Right lobe of liver (tissue), 6 donors: ENCODE measurements around the gene LST1. TPM values are rescaled to one million over a fixed set of nuclear protein-coding genes. Genes with fewer than 3 reads are reported as not detected.
A peak's percentile ranks its signal among the peaks of the same experiment; 100 is the strongest.

Source experiments
- ATAC-seq, 4 donors: fragments of 200-7000 bp; cut with Tn5 transposase; one replicate each; pipeline ENCODE4 v1.9.1; 2020; ENCODE audit warnings: mild to moderate bottlenecking in 4 of 4, moderate library complexity in 4 of 4
- DNase-seq, 3 donors: peaks; one replicate each; pipeline ENCODE4 v3.0.0-alpha.2; 2020
- H3K27ac ChIP-seq, 3 donors: fragments of 200-600 bp; one replicate each; pipeline ENCODE4 v1.8.0; 2022
- H3K27me3 ChIP-seq, 2 donors: fragments of 200-600 bp; one replicate each; pipeline ENCODE4 v1.8.0; 2022
- H3K36me3 ChIP-seq, 4 donors: fragments of 200-600 bp; sonication (generic) in 1 of 4; one replicate each; pipeline versions ENCODE4 v1.5.1 to v1.8.0; 2017 to 2022; ENCODE audit warnings: control low read depth in 1 of 4
- H3K4me1 ChIP-seq, 4 donors: fragments of 200-600 bp; sonication (generic) in 1 of 4; one replicate each; pipeline versions ENCODE4 v1.5.1 to v1.8.0; 2017 to 2022; ENCODE audit warnings: control low read depth in 1 of 4
- H3K4me3 ChIP-seq, 3 donors: fragments of 200-600 bp; one replicate each; pipeline ENCODE4 v1.8.0; 2022
- H3K9me3 ChIP-seq, 4 donors: fragments of 200-600 bp; sonication (generic) in 1 of 4; one replicate each; pipeline versions ENCODE4 v1.5.1 to v1.8.0; 2017 to 2022; ENCODE audit warnings: control low read depth in 1 of 4
- CTCF ChIP-seq, 4 donors: fragments of 200-600 bp in 3 of 4; fragments of 450-650 bp in 1 of 4; IDR thresholded peaks; one replicate each; pipeline versions ENCODE4 v1.5.1 to v1.8.0; 2016 to 2022; ENCODE audit warnings: antibody characterized with exemption in 4 of 4, mild to moderate bottlenecking in 2 of 4
- POLR2A ChIP-seq: fragments of 450-650 bp; IDR thresholded peaks from one replicate; pipeline ENCODE4 v1.6.1; 2017; ENCODE audit warnings: antibody characterized with exemption, mild to moderate bottlenecking
- WGBS: methylation state at CpG from one replicate; pipeline ENCODE4 v1.1.6; 2018; ENCODE audit warnings: low coverage, low lambda C conversion rate; ENCODE audit not compliant: insufficient coverage; ENCODE audit errors: missing lambda C conversion rate; 5-methylcytosine and 5-hydroxymethylcytosine counted together
- intact Hi-C, 2 donors: fragments of 100-400 bp; cut with DNase I; formaldehyde crosslinking; loops; one replicate each; pipeline versions ENCODE4 v1.11.2 to v1.14.1; 2022
- total RNA-seq, 6 experiments: library from RNA; depleted of rRNA in 2 of 6; stranded (reverse); fragments of >200 nt in 2 of 6; fragmentation: NEBNext Ultra II Directional in 3 of 6; extraction: Animal tissue kit (Norgen Biotek cat#: 25700) in 3 of 6; gene quantifications; one replicate each; pipeline versions ENCODE4 v1.1.0 to v1.2.4, GENCODE V29; 2016 to 2023
- donor health status: DM: no; HTN: yes; CAD: no.
- donor health status: DM: no; HTN: no; CAD: no.
- donor health status: DM: no; HTN: no; CAD: no.
- donor health status: DM: no; HTN: yes; CAD: no.
- donor health status: DM: no; HTN: yes; CAD: no.

LST1 gene
- total RNA-seq, 6 experiments from 2014 or later: 1.5 to 21.5 (median 6.7) TPM

GRCh38 chr6:31546339-31546957 is 39.6 kb upstream of the LST1 start, which contains the start of gene ATP6V1G2:
Gene ATP6V1G2 (minus strand): TSS chr6:31546608. CDS start chr6:31546559, 49 bp downstream.
- Histone ChIP-seq H3K9me3 (no peaks in the 10 kb centered on the region), H3K36me3 (peaks cover 0 to 21% (median 2%) of the 10 kb centered on the region in 4 donors), H3K4me3 (peak within 1 kb of the TSS; percentile 32 to 61 (median 58)), H3K27ac (peak within 1 kb of the TSS; percentile 52 to 71 (median 68)), H3K27me3 (no peaks in the 10 kb centered on the region), H3K4me1 (peaks cover 0 to 16% (median 7%) of the 10 kb centered on the region in 4 donors)
- intact Hi-C loops: loop anchor here in 1 of 2 donors (5.0 kb wide), 1 partner anchor 56 kb away; no protein-coding TSS in a partner anchor
- ATAC-seq (peak; percentile 75 to 84 (median 77)), DNase-seq (peak; percentile 89 to 92 (median 91))
- TF ChIP-seq CTCF (IDR thresholded peaks at IDR 0.05): peak; percentile 91 to 98 (median 94)
- TF ChIP-seq POLR2A: no peak
- 9% methylated on average over 11 of the region's 11 CpGs for WGBS

GRCh38 chr6:31546958-31547726 is 38.9 kb upstream of the LST1 start, which contains the start of gene NFKBIL1:
Gene NFKBIL1 (plus strand): TSS chr6:31547608. CDS start chr6:31547695, 87 bp downstream.
- intact Hi-C loops: loop anchor here in 1 of 2 donors (5.0 kb wide), 1 partner anchor 55 kb away; no protein-coding TSS in a partner anchor
- H3K9me3 ChIP-seq: no peaks in the 10 kb centered on the region
- TF ChIP-seq CTCF (IDR thresholded peaks at IDR 0.05) (no peak), POLR2A (peak; percentile 37)
- peak within 1 kb of the TSS; percentile 52 to 71 (median 68) for H3K27ac ChIP-seq
- H3K4me3 ChIP-seq: peak within 1 kb of the TSS; percentile 32 to 61 (median 58)
- peaks cover 0 to 16% (median 7%) of the 10 kb centered on the region in 4 donors for H3K4me1 ChIP-seq
- WGBS: under 1% methylated on average over 25 of the region's 25 CpGs
- DNase-seq: peak; percentile 94 to 96 (median 96)
- no peaks in the 10 kb centered on the region for H3K27me3 ChIP-seq
- peaks cover 0 to 22% (median 2%) of the 10 kb centered on the region in 4 donors for H3K36me3 ChIP-seq
- peak; percentile 92 to 95 (median 94) for ATAC-seq

- TF ChIP-seq CTCF (IDR thresholded peaks at IDR 0.05): no peak
- TF ChIP-seq POLR2A: no peak
- 50% methylated on average over 8 of the region's 24 CpGs for WGBS
- Histone ChIP-seq H3K4me1 (peaks cover 0 to 12% (median 6%) of the 10 kb centered on the region in 4 donors), H3K36me3 (peaks cover 0 to 25% (median 2%) of the 10 kb centered on the region in 4 donors), H3K27me3 (no peaks in the 10 kb centered on the region), H3K27ac (peak overlapping the region; percentile 52 to 71 (median 68)), H3K9me3 (no peaks in the 10 kb centered on the region), H3K4me3 (peak overlapping the region; percentile 32 to 61 (median 58))
- DNase-seq (peak; percentile 45 to 65 (median 59)), ATAC-seq (no peak)
- intact Hi-C loops: loop anchor here in 1 of 2 donors (5.0 kb wide), 1 partner anchor 54 kb away; no protein-coding TSS in a partner anchor
These were observed 38.1 kb upstream of the LST1 start for GRCh38 chr6:31547727-31548543.

GRCh38 chr6:31548544-31548873 is 37.6 kb upstream of the LST1 start:
- H3K4me3 ChIP-seq: peak overlapping the region; percentile 32 to 61 (median 58)
- intact Hi-C loops: loop anchor here in 1 of 2 donors (5.0 kb wide), 1 partner anchor 54 kb away; no protein-coding TSS in a partner anchor

More at GRCh38 chr6:31548544-31548873, 37.6 kb upstream of the LST1 start:
- peaks cover 0 to 10% (median 5%) of the 10 kb centered on the region in 4 donors for H3K4me1 ChIP-seq
- 100% methylated on average over 2 of the region's 2 CpGs for WGBS
- H3K27me3 ChIP-seq: no peaks in the 10 kb centered on the region
- DNase-seq (no peak), ATAC-seq (no peak)
- TF ChIP-seq CTCF (IDR thresholded peaks at IDR 0.05) (no peak), POLR2A (no peak)
- peaks cover 0 to 31% (median 2%) of the 10 kb centered on the region in 4 donors for H3K36me3 ChIP-seq
- peak overlapping the region in 1 of 3 donors; percentile 71 for H3K27ac ChIP-seq
- no peaks in the 10 kb centered on the region for H3K9me3 ChIP-seq
